ENCODE data around the gene FGF11.
A peak's percentile ranks its signal among the peaks of the same experiment; 100 is the strongest.
"Not testable (repeated sequence)": the region's sequence is repeated elsewhere in the genome, so short reads cannot be mapped to it uniquely, and the experiment has no call there.

FGF11 gene

DNA sequence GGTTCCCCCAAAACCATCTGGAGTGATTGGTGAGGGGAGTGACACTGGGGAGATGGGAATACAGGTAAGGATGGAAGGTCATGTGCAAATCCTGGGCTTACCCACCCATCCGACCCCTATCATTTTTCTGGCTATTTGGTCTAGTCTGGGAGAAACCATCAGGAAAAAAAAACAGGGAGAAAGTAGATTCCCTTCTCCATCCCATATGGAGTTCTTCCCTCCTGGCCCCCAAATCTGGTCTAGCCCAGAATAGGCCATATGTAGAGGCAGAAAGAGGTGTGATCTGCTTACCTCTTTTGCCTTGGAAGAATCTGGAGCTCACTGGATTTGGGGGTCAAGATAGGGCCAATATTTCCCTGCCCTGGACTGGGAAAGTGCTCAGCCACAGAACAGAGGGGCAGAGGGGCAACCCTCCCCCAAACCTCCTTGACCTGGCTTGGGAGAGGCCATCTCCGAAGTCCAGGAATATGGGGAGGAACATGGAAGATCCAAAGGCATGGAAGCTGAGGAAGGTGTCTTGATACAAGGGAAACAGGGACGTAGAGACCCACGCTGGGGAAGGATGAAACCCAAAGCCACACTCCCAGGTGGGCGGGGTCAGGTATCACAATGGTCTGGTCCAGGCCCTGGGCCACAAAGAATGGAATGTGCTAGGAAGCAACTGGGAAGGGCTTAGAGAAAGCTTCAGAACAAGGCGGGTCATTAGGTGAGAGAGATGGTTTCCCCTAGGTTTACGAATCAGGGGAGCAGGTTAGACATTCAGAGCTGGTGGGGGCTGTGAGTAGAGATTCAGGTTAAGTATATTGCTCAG is 21.7 kb downstream of the FGF11 start:
- no peak for DNase-seq (ENCODE audit: low read depth)

DNA sequence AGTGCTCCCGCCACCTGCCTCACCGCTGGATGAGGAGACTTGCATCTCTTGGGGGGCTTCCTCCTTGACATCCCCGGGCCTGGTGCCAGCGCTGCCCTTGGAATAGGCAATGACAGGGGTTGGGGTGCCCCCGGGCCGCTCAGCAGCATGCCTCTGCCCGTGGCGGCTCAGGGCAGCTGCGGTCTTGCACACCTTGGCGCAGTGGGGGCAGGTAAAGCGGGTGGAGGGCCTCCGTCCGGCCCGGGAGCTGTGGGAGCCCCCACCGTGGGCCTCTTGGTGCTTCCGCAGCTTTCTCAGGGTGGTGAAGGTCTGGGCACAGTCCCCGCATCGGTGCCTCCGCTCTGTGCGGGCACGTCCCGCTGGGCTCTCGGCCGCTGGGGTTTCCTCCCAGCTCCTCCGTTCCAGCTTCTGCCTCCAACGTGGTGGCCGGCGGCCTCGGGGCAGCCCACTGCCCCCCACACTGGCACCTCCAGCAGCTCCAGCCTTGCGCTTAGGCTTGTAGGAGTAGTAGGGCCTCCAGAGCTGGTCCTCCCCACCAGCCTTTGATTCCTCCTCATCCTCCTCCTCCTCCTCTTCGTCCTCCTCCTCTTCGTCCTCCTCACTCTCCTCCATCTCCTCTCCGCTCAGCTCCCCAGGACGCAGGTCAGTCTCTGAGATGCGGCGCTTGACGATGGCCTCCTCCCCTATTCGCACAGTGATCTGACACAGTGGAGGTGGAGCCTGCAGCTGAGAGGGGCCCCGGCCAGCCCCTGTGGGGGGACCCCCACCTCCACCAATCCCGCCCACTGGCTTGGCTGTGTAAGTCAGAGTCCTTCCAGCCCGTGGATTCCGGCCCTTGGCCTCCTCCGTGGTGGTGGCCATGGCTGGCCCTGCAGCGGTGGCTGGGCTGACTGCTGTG is 23.4 kb downstream of the FGF11 start:
- no peak for DNase-seq (ENCODE audit: low read depth)

DNA sequence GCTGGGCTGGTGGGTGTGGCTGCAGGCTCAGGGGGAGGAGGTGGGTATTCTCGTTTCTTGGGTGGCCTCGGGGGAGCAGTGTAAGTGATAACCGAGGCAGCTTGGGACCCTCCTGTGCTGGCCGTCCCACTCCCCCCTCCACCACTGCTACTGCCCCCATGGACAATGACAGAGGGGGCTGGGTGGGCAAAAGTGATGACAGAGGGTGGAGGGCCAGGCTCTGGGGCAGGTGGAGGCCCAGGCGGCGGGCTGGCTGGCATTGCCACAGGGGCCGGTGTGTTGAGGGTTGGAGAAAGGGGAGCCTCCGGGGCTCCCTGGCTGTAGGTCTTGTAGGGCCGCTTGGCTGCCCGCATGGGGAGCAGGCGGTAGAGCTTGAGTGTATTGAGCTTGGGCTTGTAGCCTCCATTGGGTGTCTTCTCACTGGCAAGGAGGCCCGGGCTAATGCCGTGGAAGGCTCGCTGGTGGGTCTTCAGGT is 24.1 kb downstream of the FGF11 start:
- no peak for DNase-seq (ENCODE audit: low read depth)

DNA sequence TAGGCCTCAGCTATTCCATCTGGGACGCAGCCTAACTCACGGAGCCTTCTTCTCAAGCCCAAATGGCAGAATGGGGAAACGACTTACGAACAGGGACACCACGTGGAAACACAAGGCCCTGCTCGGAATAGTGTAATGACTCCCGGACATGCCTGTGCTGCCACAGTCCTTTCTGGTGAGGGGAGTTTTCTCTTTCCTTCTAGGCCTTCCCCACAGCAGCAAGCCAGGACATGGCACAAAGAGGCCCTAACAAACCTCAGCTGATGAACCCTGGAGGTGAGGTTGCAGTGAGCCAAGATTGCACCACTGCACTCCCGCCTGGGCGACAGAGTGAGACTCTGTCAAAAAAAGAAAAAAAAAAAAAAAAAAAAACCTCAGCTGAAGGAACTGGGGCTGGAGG is 24.8 kb downstream of the FGF11 start:
- no peak for DNase-seq (ENCODE audit: low read depth)

DNA sequence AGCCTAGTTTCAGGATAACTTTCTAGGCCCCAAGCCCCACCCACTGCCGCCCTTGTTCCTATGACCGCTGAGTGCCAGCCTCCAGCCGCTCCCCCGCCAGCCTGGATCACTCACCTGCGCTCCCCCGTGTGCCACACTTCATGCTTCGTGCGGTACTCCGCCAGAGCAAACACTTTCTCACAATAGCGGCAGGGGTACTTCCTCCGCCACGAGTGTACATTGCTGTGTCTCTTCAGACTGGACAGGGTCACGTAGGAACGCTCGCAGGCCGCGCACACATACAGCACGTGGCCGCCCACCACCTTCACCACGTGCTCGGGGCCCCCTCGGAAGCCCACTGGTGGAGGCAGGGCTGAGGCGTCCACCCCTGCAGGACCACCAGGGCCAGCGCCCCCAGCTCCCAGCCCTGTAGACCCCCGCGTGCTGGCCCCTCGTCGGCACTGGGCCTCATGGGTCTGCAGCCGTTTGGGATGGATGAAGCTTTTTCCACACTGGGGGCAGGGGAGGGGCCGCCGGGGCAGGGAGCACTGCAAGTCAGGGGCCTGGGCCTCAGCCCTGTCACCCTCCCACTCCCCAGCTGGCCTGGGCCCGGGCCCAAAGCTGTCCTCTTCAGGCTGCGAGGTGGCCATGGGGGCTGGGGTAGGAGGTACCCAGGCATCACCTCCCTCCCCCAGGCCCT is 26.4 kb downstream of the FGF11 start:
- DNase-seq (ENCODE audit: low read depth): no peak

DNA sequence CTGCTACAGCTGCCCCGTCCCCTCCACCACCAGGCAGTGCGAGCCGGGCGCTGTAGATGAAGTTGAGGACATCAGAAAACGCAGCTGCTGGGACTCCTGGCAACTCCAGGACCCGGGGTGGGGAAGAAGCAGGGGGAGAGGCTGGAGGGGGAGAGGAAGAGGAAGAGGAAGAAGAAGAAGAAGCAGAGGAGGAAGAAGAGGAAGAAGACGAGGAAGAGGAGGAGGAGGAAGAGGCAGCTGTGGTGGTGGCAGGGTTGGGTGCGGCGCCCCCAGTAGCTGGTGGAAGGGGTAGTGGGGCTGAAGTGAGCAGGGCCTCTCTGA is 27.0 kb downstream of the FGF11 start:
- no peak for DNase-seq (ENCODE audit: low read depth)

DNA sequence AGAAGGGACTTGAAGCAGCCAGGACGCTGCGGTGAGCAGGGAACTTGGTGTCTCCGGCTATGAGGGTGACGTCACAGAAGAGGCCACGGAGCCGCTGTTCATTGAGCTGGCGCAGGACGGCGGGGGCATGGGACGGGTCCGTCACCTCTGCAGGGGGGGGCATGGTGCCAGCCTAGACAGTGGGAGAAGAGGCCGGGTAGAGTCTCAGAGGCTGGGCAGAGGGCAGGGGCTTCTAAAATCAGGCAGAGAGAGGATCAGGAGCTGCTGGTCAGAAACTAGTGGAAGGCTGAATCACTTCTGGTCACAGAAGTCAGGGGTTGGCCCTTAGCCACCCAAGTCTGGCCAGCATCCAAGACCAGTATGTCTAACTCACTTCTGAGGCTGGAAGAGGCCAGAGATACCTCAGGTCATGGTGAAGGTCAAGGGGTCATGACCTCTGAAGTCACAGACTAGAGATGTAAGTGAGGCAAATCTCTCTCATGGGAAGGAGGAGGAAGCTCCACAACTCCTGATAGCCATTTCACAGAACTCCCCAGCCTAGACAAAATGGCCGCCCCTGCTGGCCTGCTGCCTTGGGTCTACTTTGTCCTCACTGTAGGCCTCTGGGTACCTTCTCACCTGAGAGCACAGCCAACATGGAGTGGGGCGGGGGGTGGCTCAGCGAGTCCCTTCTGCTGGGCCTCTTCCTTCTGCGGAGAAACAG is 27.5 kb downstream of the FGF11 start:
- no peak for DNase-seq (ENCODE audit: low read depth)

DNA sequence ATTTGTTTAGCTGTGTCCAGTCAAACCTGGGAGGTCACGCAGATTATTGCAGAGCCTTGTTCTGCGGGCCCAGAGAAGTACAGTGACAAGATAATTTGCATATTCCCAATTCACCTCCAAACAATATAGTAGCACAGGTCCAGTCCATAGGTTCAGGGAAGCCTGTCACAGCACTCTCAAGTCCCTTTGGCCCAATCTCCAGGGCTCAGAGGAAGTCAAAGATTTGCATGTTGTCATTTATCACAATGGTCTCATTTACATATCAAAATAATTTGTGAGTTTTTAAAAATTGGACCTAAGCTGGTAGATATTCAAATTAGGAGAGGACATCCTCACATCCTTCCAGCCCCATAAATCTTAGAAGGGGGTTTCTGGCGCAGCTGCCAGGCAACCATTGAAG is 28.2 kb downstream of the FGF11 start:
- DNase-seq (ENCODE audit: low read depth): no peak

DNA sequence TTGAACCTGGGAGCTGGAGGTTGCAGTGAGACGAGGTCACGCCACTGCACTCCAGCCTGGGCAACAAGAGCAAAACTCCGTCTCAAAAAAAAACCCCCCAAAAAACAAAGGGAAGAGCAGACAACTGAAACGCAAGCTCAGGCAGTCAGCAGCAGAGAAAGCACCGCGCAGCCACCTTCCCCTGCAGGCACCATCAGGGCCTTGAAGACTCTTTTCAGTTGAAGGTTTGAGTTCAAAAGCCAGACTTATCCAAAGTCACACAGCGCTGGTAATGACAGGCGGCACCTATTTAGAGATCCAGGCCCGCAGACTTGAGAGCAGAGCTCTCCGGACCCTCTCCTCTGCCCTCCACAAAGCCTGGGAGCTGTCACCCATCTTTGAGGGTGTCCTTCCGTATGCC is 29.0 kb downstream of the FGF11 start:
- DNase-seq (ENCODE audit: low read depth): no peak

DNA sequence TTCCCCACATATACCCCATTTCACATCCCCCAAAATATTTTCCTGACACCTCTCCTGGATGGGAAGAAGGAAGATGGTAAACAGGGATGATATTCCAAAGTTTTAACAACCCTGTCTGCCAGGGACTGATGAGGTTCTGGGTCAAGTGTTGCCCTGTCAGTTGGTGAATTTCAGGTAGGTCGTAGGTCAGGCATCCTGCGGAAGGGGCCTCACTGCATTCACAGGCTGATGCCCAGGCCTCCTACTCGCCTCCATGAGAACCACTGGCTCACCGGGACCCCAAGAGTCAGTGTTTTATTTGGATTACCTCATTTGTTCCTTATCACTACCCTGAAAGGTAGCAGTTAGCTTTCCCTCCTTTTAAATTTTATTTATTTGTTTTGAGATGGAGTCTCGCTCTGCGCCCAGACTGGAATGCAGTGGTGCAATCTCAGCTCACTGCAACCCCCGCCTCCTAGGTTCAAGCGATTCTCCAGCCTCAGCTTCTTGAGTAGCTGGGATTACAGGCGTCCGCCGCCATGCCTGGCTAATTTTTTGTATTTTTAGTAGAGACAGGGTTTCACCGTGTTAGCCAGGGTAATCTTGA is 29.6 kb downstream of the FGF11 start:
- no peak for DNase-seq (ENCODE audit: low read depth)

DNA sequence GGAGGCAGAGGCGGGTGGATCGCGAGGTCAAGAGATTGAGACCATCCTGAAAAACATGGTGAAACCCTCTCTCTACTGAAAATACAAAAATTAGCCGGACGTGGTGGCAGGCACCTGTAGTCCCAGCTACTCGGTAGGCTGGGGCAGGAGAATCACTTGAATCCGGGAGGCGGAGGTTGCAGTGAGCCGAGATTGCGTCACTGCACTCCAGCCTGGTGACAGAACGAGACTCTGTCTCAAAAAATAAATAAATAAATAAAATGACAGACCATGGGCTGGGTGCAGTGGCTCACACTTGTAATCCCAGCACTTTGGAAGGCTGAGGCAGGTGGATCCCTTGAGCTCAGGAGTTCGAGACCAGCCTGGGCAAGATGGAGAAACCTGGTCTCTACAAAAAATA is 30.5 kb downstream of the FGF11 start:
- DNase-seq (ENCODE audit: low read depth): not testable (repeated sequence)

DNA sequence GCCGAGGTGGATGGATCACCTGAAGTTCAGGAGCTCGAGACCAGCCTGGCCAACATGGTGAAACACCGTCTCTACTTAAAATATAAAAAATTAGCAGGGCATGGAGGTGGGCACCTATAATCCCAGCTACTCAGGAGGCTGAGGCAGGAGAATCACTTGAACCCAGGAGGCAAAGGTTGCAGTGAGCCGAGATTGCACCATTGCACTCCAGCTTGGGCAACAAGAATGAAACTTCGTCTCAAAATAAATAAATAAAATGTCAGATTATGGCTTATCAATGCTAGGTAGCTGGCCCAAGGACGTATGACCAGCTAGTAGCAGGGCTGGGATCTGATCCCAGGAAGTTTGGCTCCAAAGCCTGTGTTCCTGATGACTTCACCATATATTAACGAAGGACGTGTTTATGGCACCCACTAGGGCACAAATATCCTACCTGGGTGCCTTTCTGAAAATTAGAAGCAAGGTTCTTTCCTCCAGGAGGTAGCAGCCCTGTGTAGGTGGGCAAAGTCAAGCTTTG is 31.2 kb downstream of the FGF11 start:
- DNase-seq (ENCODE audit: low read depth): not testable (repeated sequence)

DNA sequence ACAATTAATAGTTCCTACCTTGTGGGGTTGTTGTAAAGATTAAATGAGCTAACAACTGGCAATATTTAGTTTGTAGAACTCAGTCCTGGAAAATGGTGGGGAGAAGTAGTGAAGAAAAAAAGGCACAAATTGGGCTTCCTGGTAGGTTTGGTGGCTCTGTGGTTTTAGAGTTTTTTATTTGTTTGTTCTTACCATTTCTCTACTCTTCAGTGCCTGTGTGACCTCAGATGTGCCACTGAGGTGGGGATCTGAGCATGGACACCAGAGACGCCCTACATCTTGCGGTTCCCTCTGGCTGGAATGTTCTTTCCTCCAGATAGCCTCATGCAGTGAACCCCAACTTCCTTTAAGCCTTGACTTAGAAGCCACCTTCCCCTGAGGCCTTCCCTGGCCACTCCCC is 32.4 kb downstream of the FGF11 start:
- no peak for DNase-seq (ENCODE audit: low read depth)

DNA sequence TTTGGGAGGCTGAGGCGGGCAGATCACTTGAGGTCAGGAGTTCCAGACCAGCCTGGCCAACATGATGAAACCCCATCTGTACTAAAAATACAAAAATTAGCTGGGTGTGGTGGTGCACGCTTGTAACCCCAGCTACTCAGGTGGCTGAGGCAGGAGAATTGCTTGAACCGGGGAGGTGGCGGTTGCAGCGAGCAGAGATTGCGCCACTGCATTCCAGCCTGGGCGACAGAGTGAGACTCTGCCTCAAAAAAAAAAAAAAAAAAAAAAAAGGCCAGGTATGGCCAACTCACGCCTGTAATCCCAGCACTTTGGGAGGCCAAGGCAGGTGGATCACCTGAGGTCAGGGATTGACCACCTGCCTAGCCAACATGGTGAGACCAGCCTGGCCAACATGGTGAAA is 35.5 kb downstream of the FGF11 start:
- DNase-seq (ENCODE audit: low read depth): not testable (repeated sequence)

DNA sequence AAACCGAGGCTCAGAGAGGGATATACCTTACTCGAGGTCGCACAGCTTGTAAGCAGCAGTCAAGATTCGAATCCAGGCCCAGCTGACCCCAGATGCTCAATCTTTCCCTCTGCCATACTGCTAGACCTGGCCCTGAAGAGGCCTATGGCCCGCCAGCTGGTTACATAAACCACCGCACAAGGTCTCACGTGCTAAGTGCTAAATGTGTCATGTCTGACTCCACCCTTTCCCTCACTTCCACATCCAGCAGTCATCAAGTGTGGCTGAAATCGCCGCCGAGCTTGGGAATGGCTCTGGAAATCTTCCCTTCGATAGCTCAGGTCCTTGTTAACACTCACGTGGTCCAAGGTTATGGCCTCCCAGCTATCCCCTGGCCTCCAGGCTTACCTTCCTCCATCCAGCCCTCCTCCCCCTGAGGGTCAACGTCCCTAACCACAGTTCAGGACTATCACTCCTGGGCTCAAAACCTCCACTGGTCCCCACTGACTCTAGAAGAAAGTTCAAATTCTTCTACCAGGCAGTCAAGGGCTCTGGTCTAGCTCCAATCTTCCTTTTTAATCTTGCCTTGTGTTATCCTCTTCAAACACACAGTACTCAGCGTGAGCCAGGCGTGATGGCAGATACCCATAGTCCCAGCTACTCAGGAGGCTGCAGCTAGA is 36.6 kb downstream of the FGF11 start:
- DNase-seq (ENCODE audit: low read depth): no peak

DNA sequence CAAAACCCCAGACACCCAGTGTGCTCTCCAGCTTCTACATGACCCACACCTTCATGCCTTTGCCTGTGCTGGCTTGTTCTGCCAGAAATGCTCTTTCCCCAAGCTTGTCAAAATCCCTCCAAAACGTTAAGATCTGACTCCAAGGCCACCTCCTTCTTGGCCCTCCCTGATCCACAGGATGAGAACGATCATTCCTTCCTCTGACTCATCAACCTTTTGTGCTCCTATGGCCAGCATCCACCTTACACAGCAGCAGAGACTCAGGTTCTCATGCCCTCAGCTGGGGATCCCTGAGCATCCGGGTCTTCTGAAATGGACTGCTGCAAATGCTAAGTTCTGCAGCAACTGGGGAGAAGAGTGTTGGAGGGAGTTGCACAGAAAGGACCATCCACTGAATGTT is 37.2 kb downstream of the FGF11 start:
- DNase-seq (ENCODE audit: low read depth): no peak

DNA sequence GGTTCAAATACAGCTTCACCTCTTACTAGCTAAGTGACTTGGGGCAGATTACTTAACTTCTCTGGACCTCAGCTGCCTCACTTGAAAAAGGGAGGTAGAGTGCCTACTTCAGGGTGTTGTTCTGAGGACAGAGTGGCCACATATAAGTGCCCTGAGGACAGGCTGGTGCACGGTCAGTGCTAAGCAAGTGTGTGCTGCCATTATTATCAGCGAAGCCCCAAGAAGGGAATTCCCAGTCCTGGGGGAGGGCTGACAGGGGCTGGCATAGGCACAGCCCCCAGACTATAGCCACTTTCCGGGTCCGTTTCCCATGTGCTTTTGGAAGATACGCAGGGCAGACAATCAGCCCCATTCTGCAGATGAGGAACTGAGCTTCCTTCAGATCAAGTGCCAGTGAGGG is 37.6 kb downstream of the FGF11 start:
- DNase-seq (ENCODE audit: low read depth): no peak

DNA sequence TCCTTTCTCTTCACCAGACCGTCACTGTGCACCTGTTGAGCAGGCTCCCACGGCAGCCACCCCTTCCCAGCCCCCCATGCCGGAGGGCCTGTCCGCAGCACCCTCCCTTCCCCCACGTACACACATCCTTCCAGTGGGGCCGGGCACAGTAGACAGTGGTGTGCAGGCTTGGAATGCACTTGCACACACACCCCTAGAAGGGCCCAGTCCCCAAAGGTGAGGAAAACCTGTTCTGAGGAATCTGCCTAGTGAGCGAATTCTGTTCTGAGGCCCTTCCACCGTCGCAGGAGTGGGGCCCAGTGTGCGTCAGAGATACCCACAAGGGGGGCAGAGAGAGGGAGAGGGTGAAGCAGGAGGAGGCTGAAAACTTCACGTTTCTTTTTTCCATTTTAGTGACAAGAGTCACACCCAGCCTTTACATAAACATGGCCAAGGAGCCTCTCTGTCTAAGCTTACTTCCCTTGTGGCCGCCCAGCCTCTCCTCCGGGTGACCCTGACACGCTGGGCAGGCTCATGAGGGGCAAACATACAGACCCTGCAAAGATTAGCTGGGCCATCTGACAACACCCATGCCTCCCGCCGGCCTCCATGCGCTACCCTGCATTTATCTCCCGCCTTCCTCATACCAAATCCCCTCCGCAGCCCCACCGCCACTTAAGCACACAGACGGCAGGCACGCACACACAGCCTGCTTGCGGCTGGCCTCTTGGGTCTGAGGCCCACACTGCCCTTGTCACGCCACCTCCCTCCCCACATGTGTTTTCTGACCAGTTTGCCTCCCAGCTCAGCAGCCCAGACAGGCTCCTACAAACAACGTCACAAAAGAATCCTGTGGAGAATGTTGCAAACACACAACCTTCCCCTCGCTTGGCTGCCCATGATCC is 38.3 kb downstream of the FGF11 start:
- DNase-seq (ENCODE audit: low read depth): no peak

DNA sequence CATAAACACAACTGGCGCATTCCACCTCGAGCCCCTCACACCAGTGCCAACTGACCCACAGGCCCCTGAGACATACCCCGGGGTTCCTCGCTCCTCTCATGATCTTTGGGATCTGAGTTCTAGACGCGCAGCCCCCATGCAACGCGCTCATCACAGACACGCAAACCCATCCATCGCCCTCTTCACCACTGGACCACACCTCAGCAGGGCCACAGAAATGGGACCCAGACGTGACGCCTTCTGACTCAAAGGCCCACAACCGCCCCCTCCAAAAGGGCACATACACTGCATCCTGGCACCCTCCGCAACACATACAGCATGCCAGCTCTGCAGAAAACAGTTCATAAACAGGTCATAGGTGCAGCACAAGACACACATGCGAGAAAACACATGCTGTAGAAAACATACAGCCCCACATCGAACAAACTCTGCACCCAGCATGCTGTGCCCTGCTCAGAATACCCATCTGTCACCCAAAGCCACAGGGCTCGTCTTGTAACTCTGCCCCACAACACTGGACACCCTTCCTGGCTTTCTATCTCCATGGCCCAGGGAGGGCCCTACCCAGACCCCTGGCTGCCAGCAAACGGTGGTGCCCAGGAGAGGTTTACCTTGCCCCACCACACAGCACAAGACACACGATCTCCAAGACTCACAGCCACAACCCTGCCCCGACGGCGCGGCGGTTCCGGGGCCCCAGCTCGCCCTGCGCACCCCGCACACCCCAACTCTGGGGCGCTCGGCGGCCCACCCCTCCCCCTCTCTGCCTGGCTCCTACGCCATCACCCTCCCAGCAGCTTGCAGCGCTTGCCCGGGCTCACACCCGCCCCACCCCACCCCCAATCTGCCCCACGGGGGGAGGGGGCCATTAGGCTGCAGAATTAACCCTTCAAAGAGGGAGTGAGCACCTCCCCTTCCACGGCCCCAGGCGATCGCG is 39.2 kb downstream of the FGF11 start:
- DNase-seq (ENCODE audit: low read depth): peak; percentile 69

All from T follicular helper cell (primary cell).